NCI-H226 (cell line): ENCODE results near the gene IL1RN.
"Not testable (repeated sequence)": the region's sequence is repeated elsewhere in the genome, so short reads cannot be mapped to it uniquely, and the experiment has no call there.

Experiments
- DNase-seq: peaks from one replicate; pipeline ENCODE4 v3.0.0-alpha.2; 2015

IL1RN gene, protein sequence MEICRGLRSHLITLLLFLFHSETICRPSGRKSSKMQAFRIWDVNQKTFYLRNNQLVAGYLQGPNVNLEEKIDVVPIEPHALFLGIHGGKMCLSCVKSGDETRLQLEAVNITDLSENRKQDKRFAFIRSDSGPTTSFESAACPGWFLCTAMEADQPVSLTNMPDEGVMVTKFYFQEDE

DNA sequence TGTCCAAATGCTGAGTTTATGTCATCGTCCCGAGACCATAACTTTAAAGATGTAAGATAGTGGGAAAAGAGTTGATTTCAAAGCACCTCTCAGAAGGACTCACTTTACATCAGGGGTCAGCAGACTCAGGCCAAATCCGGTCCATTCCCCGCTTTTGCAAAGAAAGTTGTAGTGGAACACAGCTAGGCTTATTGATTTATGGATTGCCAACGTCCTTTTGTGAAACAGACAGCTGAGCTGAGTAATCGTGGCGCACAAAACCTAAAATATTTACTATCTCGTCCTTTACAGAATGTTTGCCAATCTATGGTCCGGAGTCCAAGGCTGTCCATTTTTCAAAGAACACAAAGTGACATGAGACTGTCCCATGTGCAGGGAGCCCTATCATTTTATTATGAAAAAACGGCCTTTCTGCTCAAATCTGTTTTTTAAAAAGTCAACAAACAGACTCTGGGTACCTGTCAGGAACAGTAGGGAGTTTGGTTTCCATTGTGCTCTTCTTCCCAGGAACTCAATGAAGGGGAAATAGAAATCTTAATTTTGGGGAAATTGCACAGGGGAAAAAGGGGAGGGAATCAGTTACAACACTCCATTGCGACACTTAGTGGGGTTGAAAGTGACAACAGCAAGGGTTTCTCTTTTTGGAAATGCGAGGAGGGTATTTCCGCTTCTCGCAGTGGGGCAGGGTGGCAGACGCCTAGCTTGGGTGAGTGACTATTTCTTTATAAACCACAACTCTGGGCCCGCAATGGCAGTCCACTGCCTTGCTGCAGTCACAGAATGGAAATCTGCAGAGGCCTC, at the start of gene IL1RN:
TSS of gene IL1RN (plus strand) at position 754 of the 801 bp plus-strand sequence. CDS start at position 781, 27 bp downstream.
- DNase-seq: no peak

DNA sequence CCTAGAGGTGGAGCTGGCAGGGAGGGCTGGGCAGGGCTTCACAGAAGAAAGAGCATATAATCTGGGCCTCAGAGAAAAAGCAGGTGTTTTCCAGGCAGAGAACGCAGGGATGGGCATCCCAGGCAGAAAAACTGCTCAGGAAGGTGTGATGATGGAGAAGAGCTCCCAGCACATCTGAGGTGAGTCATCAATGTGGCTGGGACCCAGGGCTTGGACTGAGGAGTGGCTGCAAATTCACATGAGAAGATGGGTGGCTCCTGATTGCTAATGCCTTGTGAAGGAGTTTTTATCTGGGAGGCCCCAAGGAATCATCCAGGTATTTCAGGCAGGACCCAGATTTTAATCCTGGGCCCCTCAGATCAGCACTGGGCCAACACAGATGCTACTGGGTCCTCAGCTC, 49.5 kb upstream of the IL1RN start:
- DNase-seq: peak; percentile 71

DNA sequence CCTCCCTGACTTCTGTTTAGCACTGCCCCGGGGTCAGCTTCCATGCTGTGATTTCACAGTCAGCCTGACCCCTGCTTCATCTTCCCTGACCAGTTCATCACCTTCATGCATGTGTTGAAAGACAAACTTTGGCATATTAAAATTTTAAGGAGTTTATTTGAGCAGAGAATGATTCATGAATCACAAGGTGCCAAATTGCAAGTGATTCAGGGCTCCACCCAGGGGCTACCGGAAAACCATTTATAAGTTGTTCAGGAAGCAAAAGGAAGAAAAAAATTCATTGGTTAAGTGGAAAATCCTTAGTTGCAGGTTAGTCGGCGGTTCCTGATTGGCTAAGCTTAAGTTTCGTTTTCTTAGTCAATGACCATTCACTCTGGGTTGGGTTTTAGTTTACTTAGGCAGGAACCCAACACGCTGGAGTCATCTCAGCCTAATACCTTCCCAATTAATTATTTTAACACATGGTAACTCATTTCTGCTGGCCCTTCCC, 49.0 kb upstream of the IL1RN start:
- DNase-seq: peak; percentile 84

DNA sequence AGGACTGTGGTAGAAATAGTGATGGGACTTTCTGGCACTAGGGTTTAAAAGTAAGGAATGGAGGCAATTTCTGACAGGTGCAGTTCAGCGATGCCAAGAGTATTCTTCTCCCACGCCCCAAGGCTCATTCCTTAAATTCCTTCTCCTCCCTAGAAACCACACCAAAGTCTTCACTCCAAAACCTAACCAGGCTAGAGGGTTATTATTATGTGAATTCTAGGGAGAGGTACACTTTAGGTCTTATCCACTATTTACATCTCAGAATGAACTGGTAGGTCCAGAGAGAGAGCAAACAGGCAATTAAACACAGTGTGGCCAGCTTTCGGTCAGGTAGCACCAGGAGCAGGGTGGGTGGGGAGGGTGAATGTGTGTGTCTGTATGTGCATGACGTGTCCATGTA, 48.3 kb upstream of the IL1RN start:
- peak; percentile 69 for DNase-seq

DNA sequence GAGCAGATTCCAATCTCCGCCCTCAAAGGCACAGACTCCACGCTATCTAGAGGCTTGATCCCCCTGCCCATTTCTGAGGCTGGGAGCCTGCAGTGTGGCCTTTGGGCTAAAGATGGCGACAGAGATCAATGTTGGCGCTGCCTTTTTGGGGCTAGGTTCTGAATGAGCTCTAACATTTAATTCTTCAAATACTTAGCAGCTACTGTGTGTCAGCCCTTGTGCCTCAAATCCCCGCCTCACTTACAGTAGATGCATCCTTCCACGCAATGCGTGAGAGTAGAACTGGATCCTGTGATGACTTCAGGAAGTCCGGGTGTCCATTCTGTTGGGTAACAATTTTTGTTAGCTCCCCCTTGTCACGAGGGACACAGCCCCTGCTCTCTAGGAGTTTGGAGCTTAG, 47.3 kb upstream of the IL1RN start:
- peak; percentile 37 for DNase-seq

DNA sequence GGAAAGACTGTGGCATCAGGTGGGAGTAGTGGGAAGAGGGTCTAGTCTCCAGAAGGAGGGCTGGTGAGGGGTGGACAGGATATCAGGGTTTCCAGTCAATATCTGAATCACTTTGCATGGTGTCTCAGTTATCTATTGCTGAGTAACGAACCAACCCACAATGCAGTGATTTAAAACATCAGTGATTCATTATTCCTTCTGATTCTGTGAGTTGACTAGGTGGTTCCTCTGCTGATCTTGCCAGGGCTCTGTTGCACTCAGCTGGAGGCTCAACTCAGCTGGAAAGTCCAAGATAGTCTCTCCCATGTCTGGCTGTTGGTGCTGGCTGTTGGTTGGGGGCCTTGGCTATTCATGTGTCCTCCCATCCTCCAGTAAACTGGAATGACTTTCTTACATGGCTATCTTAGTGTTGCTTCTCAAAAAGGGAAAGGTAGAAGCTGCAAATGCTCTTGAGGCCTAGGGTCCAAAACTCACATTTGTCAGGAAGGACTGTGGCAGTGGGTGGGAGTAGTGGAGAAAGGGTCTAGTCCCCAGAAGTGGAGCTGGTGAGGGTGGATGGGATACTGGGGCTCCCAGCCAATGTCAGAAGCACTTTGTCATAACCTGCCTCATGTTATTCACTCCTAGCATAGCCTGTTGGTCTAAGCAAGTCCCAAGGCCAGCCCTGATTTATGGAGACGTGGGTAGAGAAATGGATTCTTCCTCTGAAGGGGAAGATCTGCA, 45.7 kb upstream of the IL1RN start:
- DNase-seq: no peak

DNA sequence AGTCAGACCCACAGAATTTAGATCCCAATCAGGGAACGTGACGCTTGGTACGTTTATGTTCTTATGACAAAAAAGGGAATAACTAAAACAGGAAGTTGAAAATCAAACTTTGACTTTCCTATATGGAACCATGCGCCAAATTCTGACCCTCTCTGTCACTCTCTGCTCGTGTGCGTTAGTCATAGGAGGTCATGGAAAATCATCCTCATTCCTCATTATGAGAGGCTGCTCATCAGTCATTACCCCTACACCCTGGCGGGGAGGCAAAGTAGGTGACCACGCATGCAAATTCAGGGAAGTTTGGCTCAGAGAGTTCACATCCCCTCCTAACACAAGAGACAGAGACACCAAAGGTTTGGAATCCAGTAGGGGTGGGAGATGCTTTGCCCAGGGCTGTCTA, 44.1 kb upstream of the IL1RN start:
- DNase-seq: no peak

DNA sequence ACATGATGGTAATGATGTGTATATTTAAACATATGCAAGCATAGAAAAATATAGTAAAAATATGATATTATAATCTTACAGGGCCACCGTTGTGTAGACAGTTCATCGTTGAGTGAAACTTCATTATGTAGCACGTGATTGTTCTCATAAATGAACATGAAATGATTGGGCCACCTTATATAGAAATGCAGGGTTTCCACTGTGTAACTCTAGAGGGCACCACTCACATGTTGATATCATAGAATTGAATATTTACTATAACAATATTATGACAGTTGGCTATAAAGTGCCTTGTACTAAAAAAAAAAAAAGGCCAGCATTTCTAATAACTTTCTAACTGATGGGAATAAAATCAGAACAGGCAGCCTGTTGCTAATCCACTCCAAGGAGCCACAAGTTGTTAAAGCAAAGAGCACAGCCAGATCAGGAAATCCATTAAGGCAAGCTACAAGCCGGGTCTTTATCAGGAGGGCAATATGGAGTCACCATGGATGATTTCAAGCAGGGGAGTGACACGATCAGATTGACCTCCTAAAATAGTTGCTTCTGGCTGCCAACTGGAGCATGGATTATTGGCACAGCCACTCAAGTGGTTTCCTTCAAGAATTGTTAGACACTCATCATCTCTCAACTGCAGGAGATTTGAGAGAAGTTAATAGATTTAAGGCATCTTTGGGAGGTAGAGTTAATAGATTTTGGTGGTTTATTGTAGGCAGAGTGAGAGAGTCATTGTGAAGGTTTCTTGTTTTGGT, 43.0 kb upstream of the IL1RN start:
- no peak for DNase-seq

DNA sequence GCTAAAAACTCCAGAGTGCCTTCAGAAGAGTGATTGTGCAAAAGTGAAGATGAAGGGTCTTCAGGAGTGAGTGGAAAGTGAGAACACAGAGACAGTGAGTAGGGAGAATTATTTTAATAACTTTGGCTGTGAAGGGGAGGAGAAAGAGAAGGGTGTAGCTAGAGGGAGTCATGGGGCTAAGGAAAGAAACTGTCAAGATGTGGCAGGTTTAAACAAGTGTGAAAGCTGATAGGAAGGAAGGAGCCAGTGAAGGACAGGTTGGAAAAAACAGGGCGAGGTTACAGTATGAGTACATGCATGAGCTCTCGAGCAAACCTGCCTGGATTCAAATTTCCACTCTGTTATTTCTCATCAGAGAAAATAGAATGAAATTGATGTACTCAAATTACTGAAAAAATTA, 41.9 kb upstream of the IL1RN start:
- no peak for DNase-seq

DNA sequence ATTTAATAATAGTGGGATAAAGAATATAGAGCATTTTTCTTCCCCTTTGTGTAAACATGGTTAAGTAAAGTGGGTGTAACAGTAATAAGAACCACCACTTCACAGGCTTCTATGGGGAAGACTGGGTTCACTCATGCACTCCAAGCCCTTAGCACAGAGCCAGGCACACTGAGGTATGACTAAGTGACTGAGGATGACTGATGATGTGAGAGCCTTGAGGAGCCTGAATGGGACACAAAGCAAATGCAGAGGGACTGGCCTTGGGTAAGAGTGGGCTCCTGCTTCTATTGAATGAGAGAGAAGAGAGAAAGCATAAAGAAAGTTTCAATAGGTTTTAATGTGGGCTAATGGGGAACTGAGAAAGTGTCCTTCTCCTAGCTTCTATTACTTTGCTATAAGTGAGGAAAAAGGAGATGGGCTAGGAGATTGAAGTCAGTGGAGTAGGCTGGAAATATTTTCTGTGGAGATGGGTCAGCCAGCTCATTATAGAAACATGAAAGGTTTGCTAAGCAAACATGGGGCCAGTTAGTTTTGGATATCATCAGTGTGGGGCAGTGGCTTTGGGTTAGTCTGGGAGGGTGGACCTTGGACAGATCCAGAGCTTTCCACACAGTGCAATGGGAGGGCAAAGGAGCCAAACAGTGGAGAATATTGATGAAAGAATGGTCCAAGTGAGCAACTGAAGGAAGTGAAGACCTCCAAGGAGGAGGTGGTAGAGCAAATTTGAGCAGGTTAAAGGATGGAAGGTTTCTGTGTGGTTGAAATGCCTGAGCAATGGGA, 39.0 kb upstream of the IL1RN start:
- no peak for DNase-seq

DNA sequence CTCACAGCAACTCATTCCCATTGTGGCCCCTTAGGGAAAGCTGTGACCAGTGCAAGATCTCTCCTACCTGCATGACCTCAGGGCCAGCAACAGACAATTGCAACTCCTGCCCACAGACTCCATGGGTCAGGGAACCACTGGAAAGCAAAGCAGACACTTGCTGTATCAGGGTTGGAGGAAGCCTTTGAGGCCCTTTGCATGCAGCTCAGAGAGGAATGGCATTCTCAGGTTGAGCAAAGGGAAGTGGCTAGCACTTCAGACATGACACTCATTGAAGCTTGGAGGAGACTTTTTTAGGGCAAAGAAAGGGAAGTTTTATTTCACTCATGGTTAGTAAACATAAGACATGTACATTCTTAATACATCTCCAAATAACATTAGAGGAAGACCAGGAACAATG, 37.5 kb upstream of the IL1RN start:
- no peak for DNase-seq

DNA sequence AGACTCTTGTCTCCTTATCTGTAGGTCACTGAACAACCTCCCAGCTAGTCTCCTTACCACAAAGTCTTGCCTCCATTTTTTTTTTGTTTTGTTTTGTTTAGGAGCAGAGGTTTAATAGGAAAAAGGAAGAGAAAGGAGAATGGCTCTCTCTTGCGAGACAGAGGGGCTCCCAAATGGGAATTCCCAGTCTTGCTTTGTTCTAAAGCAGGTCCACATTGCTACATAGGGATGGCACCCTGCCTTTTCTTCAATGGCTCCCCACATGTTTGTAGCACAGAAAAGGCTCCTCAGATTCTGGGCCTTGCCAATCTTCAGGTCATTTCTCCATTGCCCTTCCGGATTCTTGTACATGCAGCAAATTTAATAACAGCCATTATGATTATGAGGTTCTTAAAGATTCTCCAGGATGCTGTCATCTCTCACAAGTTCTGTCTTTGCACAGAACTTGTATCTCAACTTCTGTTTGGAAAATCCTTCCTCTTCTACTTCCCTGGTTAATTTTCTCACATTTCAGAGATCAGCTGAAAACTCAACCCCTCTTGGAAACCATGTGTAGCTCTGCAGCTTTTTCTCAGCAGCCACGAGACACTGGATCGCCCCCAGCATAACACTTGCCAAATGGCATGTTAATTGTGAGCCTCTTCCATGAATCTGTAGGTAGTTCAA, 36.0 kb upstream of the IL1RN start:
- no peak for DNase-seq

DNA sequence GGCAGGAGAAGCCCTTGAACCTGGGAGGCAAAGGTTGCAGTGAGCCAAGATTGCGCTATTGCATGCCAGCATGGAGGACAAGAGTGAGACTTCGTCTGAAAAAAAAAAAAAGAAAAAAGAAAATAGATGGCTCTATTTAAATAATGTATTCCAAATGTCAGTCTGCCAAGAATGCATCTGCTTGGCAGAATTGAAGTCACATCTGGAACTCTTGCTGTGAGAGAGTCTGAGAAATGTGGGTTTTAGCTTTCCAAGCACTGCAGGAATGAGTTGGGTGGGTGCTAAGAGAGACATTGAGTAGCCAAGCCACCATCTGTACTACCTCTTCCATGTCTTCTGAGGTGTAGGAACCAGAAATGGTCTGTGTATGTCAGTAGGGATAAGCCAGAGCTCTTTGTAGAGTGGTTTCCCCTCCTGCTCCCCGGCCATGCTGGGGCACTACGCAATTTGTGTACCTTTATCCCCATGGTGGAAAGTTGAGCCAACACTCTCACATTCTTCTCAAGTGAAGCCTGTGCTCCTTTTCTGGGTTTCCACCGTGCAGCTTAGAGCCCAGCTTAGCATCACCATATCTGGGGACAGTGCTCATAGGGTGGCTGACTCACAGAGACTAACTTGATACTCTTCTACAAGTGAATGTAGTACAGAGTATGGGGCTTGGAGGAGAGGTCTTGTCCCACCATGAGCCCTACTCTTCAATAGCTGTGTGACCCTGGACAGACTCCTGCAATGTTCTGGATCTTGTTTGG, 34.4 kb upstream of the IL1RN start:
- no peak for DNase-seq

DNA sequence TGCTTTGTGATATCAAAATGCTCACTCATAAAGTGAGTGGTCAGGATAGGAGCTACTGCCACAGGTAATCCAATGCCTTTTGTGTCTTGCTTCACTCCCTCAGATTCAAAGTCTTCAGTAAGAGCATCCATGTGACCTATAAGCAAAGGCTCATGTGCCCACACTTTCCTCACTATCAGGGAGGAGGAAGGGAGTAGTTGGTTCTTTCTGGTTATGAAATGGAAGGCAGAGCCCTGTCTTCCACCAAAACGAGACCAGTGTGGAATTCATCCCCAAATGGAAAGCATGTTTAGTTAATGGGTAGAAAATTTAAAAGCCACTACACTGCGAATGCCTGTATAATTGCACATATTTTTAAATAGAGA, 33.8 kb upstream of the IL1RN start:
- DNase-seq: no peak

DNA sequence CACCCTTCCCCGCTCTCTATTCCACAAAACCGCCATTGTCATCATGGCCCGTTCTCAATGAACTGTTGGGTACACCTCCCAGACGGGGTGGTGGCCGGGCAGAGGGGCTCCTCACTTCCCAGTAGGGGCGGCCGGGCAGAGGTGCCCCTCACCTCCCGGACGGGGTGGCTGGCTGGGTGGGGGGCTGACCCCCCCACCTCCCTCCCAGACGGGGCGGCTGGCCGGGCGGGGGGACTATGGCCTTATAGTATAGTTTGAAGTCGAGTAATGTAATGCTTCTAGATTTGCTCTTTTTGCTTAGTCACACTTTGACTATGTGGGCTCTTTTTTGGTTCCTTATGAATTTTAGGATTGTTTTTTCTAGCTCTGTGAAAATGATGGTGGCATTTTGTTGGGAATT, 31.1 kb upstream of the IL1RN start:
- not testable (repeated sequence) for DNase-seq

DNA sequence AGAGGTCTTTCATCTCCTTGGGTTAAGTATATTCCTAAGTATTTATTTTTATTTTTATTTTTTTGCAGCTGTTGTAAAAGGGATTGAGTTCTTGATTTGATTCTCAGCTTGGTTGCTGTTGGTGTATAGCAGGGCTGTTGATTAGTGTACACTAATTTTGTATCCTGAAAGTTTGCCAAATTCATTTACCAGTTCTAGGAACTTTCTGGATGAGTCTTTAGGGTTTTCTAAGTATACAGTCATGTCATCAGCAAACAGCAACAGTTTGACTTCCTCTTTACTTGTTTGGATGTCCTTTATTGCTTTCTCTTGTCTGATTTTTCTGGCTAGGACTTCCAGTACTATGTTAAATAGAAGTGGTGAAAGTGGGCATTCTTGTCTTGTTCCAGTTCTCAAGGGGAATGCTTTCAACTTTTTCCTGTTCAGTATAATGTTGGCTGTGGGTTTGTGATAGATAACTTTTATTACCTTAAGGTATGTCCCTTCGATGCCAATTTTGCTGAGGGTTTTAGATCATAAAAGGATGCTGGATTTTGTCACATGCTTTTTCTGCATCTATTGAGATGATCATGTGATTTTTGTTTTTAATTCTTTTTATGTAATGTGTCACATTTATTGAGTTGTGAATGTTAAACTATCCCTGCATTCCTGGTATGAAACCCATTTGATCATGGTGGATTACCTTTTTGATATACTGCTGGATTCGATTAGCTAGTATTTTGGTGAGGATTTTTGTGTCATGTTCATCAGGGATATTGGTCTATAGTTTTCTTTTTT, 30.4 kb upstream of the IL1RN start:
- DNase-seq: not testable (repeated sequence)

DNA sequence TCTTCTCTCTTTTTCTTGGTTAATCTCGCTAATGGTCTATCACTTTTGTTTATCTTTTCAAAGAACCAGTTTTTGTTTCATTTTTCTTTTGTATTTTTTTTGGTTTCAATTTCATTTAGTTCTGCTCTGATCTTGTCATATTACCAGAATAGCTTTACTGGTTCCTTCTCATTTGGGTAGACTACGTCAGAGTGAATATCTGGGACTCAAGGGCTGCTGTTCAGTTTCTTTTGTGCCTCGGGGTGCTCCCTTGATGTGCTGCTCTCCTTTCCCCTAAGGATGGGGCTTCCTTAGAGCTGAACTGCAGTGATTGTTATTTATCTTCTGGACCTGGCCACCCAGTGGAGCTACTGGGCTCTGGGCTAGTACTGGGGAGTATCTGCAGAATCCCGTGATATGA, 29.4 kb upstream of the IL1RN start:
- no peak for DNase-seq

DNA sequence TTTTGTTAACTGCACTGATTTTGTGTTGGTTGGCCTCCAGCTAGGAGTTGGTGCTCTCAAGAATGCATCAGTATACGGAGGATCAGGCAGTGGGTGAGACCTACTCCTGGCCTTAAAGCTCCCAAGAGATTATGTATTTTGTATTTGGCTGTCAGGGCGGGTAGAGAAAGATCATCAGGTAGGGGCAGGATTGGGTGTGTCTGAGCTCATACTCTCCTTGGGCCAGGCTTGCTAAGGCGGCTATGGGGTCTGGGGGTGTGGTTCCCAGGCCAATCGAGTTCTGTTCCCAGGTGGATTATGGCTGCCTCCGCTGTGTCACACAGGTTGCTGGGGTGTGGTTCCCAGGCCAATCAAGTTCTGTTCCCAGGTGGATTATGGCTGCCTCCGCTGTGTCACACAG, 28.9 kb upstream of the IL1RN start:
- DNase-seq: no peak

DNA sequence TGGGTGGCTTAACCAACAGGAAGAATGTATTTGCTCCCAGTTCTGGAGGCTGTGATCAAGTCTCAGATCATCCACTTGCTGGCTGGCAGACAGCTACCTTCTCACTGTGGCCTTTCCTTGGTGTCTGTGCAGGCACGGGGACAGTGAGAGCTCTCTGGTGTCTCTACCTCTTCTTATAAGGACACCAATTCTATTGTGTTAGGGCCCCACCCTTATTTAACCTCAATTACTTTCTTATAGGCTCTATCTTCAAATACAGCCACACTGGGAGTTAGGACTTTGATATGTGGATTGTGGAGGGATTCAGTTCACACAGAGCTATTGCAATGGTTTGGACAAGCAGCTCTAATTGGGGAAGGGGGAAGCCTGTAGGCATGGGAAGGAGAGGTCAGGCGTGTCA, 25.3 kb upstream of the IL1RN start:
- DNase-seq: no peak

DNA sequence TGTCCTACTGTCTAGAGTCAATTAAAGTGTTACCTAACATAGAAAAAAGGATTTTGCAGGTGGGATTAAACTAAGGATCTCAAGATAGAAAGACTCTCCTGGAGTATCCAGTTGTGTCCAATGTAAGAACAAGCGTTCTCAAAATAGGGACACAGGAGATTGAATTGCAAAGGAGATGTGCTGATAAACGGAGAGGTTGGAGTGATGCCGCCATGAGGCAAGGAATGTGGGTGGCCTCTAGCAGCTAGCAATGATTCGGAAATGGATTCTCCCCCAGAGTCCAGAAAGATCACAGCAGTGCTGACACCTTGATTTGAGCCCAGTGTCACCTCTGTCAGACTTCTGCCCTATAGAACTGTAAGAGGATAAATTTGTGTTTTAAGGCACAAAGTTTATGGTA, 24.1 kb upstream of the IL1RN start:
- DNase-seq: no peak
